GM19452 (cell line): ENCODE data around the gene ANO9.

ENCODE experiments used
- ATAC-seq: cut with Tn5 transposase; IDR thresholded peaks from one replicate; pipeline ENCODE4 v1.9.1; 2021; ENCODE audit not compliant: unreplicated experiment

Gene ANO9

GRCh38 chr11:441418-442274 is at the start of gene ANO9:
TSS of gene ANO9 (minus strand) at chr11:442011. CDS start at chr11:441926, 85 bp downstream.
- peak; percentile 63 for ATAC-seq

- no peak for ATAC-seq
Measured at GRCh38 chr11:491358-491757, 49.5 kb upstream of the ANO9 start.

GRCh38 chr11:490930-491260 is 49.1 kb upstream of the ANO9 start:
- no peak for ATAC-seq

GRCh38 chr11:490186-490929 is 48.5 kb upstream of the ANO9 start:
- no peak for ATAC-seq

- no peak for ATAC-seq
Measured at GRCh38 chr11:489610-490185, 47.9 kb upstream of the ANO9 start.

GRCh38 chr11:488992-489391 is 47.2 kb upstream of the ANO9 start:
- no peak for ATAC-seq

GRCh38 chr11:488579-488978 is 46.8 kb upstream of the ANO9 start:
- ATAC-seq, result no peak

GRCh38 chr11:488062-488461 is 46.3 kb upstream of the ANO9 start:
- ATAC-seq, result no peak

- no peak for ATAC-seq
Measured at GRCh38 chr11:487571-488021, 45.8 kb upstream of the ANO9 start.

- no peak for ATAC-seq
Measured at GRCh38 chr11:486189-486588, 44.4 kb upstream of the ANO9 start.

- ATAC-seq, result no peak
Measured at GRCh38 chr11:484616-485015, 42.8 kb upstream of the ANO9 start.

- ATAC-seq, result no peak
Measured at GRCh38 chr11:479311-479710, 37.5 kb upstream of the ANO9 start.

- no peak for ATAC-seq
Measured at GRCh38 chr11:477052-477715, 35.4 kb upstream of the ANO9 start.

GRCh38 chr11:476416-476815 is 34.6 kb upstream of the ANO9 start:
- ATAC-seq, result no peak

GRCh38 chr11:475941-476340 is 34.1 kb upstream of the ANO9 start:
- ATAC-seq, result no peak

- no peak for ATAC-seq
Measured at GRCh38 chr11:474914-475506, 33.2 kb upstream of the ANO9 start.

GRCh38 chr11:473962-474785 is 32.4 kb upstream of the ANO9 start:
- ATAC-seq, result no peak

GRCh38 chr11:473415-473814 is 31.6 kb upstream of the ANO9 start:
- ATAC-seq, result no peak

GRCh38 chr11:472816-473215 is 31.0 kb upstream of the ANO9 start:
- ATAC-seq, result no peak

- ATAC-seq, result no peak
Measured at GRCh38 chr11:472272-472671, 30.5 kb upstream of the ANO9 start.
